ENCODE measurements around the gene TAF8. TPM values are rescaled to one million over a fixed set of nuclear protein-coding genes. Genes with fewer than 3 reads are reported as not detected.

The TAF8 gene
- total and polyA plus RNA-seq, 11 donors = 18.5 to 38.7 (median 27.9) TPM

- whole genome bisulfite sequencing, 4 donors = 89 to 97% (median 94%) methylated on average over 10 of the region's 10 CpGs
- TF ChIP-seq POLR2A (IDR thresholded peaks at IDR 0.05) (no peak), CTCF (IDR thresholded peaks at IDR 0.05) (no peak)
- no peaks in the 10 kb centered on the region for H3K36me3 ChIP-seq
- intact Hi-C loops (cut with DNase I) = no loop called here
- peaks cover 0 to 31% (median 10%) of the 10 kb centered on the region in 12 donors for H3K4me1 ChIP-seq
- H3K9me3 ChIP-seq = no peaks in the 10 kb centered on the region
- H3K27ac ChIP-seq = no peak overlapping the region
- DNase-seq (peak in 1 of 5 donors; percentile 16), ATAC-seq (no peak)
- no peaks in the 10 kb centered on the region for H3K27me3 ChIP-seq
- H3K4me3 ChIP-seq = no peak overlapping the region
Measured at GRCh38 chr6:42090819-42091717, 40.7 kb downstream of the TAF8 start.

GRCh38 chr6:42091718-42092023, 41.3 kb downstream of the TAF8 start:
- ATAC-seq = no peak
- H3K4me3 ChIP-seq = no peak overlapping the region
- H3K36me3 ChIP-seq = no peaks in the 10 kb centered on the region
- no peak for TF ChIP-seq POLR2A (IDR thresholded peaks at IDR 0.05)
- no peak for TF ChIP-seq CTCF (IDR thresholded peaks at IDR 0.05)
- WGBS, 4 donors = 78 to 87% (median 85%) methylated on average over 9 of the region's 9 CpGs
- intact Hi-C loops (cut with DNase I) = no loop called here
- H3K27me3 ChIP-seq = no peaks in the 10 kb centered on the region
- peak in 1 of 5 donors; percentile 18 for DNase-seq
- H3K4me1 ChIP-seq = peaks cover 0 to 25% (median 6%) of the 10 kb centered on the region in 12 donors
- peak overlapping the region in 1 of 12 donors; percentile 2 for H3K27ac ChIP-seq
- H3K9me3 ChIP-seq = no peaks in the 10 kb centered on the region

- H3K4me3 ChIP-seq = no peak overlapping the region
- H3K27me3 ChIP-seq = no peaks in the 10 kb centered on the region
- WGBS, 4 donors = 57 to 68% (median 64%) methylated on average over 10 of the region's 10 CpGs
- H3K9me3 ChIP-seq = no peaks in the 10 kb centered on the region
- peaks cover 0 to 16% (median under 1%) of the 10 kb centered on the region in 12 donors for H3K4me1 ChIP-seq
- TF ChIP-seq CTCF (IDR thresholded peaks at IDR 0.05) (no peak), POLR2A (IDR thresholded peaks at IDR 0.05) (no peak)
- DNase-seq (peak; percentile 40 to 57 (median 57)), ATAC-seq (peak; percentile 39 to 79 (median 77))
- H3K27ac ChIP-seq = peak overlapping the region in 5 of 12 donors; percentile 8 to 57 (median 41)
- no peaks in the 10 kb centered on the region for H3K36me3 ChIP-seq
- intact Hi-C loops (cut with DNase I) = no loop called here
Measured at GRCh38 chr6:42093582-42094329, 43.4 kb downstream of the TAF8 start.

- DNase-seq (no peak), ATAC-seq (no peak)
- intact Hi-C loops (cut with DNase I) = no loop called here
- WGBS, 4 donors = 96 to 100% (median 99%) methylated on average over 1 of the region's 1 CpG
- no peak for TF ChIP-seq POLR2A (IDR thresholded peaks at IDR 0.05)
- TF ChIP-seq CTCF (IDR thresholded peaks at IDR 0.05) = no peak
- Histone ChIP-seq H3K4me3 (no peak overlapping the region), H3K9me3 (no peaks in the 10 kb centered on the region), H3K27ac (no peak overlapping the region), H3K36me3 (no peaks in the 10 kb centered on the region), H3K27me3 (no peaks in the 10 kb centered on the region), H3K4me1 (peaks cover 0 to 18% (median 2%) of the 10 kb centered on the region in 12 donors)
Measured at GRCh38 chr6:42095094-42095493, 44.8 kb downstream of the TAF8 start.
